T-helper 2 cell (primary cell): ENCODE data around the gene FTO.
"Not testable (repeated sequence)": the region's sequence is repeated elsewhere in the genome, so short reads cannot be mapped to it uniquely, and the experiment has no call there.

Experiments used
- DNase-seq, 5 experiments: peaks; one replicate each; pipeline versions ENCODE4 v3.0.0 to v3.0.0-alpha.2; 2012 to 2022

The FTO gene

DNA sequence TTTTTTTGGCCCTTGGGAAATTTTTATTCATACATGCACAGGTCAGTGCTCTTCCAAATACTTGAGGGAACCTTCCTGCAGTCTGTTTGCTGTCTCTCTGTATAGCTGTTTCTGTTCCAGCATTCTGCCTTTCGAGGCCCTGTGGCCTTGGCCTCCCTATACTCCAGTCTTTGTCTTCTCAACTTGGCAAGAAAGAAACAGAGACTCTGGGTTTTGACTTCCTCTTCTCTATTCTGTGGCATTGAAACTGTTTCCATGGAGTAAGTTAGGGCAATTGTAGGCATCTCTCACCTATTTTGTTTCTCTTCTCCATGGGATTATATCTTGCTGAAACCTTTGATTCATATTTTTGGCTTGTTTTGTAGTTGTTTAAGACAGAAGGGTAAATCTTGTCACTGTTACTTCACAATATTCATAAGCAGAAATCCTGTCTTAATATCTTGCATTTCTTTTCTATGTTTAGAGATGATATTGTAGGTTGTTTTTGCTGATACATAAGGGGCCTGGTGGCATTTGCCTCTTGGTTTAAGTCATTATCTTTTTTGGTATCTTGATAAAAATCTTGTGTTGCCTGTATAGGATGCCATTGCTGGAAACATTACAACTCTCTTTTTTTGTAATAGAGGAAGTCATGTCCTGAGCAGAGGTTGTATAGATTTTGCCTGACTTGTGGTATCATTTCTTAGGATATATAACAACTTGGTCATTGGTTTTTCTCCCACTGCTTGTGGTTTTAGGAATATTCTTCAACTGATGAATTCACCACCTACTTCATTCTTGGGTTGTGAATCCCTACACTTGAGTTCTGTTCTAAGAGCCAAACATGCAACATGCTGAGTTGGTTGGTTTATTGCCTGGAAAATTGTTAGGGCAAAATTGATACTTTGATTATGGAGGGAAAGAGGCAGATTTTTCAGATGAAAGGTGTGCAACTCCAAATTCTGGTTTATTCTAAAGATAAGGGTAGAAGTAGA lies 168.6 kb downstream of the FTO start:
- peak in 1 of 5 experiments; percentile 85 for DNase-seq

DNA sequence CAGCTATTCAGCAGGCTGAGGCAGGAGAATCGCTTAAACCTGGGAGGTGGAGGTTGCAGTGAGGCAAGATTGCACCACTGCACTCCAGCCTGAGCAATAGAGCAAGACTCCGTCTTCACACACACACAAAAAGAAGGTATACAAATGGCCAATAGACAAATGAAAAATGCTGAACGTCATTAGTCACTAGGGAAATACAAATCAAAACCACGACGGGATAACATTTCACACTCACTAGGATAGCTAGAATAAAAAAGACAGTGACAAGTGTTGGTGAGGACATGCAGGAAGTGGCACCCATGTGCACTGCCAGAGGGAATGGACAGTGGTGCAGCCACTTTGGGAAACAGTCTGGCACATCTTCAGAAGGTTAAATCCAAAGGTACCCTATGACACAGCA lies 172.9 kb downstream of the FTO start:
- DNase-seq, result no peak

DNA sequence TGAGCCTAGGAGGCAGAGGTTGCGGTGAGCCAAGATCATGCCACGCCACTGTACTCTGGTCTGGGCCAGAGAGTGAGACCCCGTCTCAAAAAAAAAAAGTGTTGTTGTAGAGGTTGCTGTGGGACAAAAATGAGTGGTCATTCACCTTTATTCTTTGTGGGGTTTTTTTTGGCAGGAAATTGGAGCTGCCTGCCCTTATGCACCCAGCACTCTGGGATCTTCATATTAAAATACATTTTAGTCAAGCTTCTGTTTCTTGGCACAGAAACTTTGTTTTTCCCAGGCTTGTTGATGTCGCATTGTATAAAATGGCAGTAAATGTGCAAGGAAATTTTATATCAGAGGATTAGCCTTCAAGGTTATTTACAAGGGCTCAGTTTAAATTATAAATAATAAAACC lies 174.3 kb downstream of the FTO start:
- no peak for DNase-seq

DNA sequence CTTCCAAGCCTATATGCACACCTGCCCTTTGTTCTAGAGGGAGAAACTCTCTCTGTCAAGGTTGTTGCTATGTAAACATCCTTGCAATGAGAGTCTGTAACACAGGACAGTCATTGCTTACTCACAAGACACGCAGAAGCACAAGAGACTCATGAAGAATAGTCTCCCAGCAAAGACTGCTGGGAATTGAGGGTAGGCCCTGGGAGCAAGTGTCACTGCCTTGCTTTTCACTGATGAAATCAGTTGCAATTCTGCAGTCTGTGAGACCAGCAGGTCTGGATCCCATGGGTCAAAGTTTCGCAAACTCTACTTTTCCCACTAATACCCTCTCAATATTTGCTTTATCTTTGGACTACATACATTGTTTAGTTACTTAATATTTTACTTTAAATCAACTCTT lies 177.4 kb downstream of the FTO start:
- DNase-seq, result no peak

DNA sequence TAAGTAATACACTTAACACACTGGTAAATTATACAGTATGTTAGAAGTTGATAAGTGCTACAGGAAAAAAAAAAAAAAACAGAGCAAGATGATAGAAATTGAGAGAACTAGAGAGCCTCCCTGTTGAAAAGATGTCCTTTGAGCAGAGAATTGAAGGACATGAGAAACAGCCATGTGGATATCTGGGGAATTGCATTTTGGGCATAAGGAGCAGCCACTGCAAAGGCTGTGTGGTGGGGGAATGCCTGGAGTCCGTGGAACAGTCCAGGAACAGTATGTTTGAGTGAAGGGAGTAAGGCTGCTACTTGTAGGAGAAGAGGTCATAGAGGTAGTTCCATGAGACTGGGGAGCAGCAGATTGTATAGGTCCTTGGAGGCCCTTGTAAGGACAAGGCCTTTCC lies 178.4 kb downstream of the FTO start:
- no peak for DNase-seq

DNA sequence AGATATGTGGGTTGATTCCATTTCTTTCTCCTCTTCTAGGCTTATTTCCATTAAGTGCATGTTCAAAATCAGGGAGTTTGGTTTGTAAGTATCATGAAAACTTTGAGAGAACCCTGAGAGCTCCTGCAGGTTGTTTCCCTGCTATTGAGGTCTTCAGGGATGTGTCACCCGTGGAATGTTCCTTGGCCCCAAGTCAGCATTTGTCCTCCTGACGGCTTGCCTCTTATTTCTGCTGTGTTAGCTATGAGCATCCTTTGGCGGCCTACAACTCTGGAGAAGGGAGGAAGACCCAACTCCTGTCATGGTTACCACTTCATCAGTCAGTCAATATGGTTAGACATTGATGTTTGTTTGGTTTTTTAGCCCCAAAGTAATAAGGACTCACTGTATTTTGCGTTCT lies 180.8 kb downstream of the FTO start:
- no peak for DNase-seq

DNA sequence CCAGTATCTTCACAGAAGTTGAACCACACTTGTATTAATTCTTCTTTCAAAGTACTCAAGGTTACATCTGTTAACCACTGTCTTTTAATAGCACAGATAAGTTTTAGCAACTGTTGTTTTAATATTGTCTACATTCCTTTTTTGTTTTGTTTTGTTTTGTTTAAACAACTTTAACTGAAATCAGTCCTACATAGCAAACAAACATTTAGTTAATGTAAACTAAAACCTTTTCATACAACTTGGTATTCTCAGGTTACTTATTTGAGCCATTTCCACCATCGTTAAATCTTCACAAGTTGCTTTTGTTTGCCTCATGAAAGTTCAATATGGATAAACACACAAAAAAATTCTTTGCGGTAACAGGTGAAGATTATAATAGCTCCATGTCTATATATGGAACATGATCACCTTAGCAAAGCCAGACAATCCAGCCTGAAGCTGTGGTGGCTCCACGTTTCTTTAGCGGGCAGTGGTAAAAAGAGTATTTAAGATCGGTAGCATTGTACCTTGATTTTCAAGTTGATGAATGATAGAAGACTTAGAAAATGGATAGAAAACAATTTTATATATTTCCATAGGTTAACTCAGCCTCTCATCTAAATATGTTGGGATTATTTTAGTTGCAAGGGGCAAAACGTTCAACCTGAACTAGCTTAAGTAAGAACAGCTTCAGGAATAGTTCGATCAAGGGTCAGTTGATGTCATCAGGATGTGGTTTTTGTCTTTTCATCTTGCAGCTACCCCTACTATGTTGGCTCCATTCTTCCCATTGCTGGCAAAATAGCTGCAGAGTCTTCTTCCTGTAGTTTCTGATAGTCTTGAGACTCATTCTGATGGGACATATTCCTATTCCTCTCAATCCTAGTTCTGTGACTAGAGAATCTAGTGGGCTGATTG lies 182.8 kb downstream of the FTO start:
- DNase-seq, result no peak

DNA sequence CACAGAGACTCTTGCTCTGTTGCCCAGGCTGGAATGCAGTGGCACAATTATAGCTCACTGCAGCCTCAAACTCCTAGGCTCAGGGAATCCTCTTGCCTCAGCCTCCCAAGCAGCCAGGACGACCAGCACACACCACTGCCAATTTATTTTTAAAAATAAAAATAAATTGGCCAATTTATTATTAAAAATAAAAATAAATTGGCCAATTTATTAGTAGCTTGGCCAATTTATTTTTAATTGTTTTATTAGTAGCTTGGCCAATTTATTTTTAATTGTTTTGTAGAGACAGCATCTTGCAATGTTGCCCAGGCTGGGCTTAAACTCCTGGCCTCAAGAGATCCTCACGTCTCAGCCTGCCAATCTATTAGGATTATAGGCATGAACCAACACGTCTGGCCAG lies 184.3 kb downstream of the FTO start:
- DNase-seq, result no peak

DNA sequence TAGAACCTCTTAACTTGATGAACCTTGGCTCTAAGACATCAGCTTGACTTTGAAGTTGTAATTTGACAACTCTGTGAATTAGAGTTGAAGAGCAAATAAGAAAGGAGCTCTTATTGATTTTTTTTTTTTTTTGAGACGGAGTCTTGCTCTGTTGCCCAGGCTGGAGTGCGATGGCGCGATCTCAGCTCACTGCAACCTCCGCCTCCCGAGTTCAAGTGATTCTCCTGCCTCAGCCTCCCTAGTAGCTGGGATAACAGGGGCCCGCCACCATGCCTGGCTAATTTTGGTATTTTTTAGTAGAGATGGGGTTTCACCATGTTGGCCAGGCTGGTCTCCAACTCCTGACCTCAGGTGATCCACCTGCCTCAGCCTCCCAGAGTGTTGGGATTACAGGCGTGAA lies 186.9 kb downstream of the FTO start:
- not testable (repeated sequence) for DNase-seq

DNA sequence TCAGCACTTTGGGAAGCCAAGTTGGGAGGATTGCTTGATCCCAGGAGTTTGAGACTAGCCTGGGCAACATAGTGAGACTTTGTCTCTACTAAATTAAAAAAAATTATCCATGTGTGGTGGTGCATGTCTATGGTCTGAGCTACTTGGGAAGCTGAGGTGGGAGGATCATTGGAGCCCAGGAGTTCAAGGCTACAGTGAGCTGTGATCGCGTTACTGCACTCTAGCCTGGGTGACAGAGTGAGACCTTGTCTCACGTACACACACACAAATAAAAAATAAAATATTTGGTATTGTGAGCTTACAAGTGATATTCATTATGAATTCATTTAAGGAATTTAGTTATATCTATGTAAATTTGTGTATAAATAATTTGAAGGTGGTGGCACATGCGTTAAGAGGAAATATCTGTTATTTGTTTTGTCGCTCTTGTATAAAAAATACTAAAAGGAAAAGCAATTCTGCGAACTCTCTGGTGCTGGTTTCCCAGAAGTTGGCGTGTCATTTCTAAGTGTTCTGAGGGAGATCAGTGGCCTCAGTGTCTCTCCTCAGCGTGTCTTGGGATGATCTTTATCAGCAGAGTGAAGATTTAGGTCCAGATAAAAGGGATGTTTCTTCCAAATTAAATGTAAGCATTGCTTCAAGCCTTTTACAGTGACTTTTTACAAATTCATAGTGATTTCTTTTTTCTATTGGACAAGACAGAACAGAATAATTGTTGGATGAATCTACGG lies 187.6 kb downstream of the FTO start:
- peak in 1 of 5 experiments; percentile 90 for DNase-seq

DNA sequence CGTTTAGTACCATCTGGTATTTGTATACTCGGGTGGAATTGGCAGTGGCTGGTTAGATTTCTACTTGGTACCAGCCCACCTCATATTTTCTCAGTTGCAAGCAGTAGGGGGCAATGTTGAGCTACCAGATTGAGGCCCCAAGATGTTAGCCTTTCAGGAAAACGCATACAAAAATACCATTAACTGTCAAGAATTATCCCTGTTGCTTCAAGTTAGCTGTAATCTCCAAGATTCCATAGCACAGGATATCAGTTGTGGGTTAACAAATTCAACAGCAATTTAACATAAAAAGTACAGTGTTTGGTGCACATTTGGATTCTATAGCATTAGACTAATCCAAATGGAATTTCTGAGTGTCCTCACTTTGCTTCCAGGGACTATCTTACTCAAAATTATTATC lies 188.2 kb downstream of the FTO start:
- DNase-seq, result peak in 2 of 5 experiments; percentile 15 to 85

DNA sequence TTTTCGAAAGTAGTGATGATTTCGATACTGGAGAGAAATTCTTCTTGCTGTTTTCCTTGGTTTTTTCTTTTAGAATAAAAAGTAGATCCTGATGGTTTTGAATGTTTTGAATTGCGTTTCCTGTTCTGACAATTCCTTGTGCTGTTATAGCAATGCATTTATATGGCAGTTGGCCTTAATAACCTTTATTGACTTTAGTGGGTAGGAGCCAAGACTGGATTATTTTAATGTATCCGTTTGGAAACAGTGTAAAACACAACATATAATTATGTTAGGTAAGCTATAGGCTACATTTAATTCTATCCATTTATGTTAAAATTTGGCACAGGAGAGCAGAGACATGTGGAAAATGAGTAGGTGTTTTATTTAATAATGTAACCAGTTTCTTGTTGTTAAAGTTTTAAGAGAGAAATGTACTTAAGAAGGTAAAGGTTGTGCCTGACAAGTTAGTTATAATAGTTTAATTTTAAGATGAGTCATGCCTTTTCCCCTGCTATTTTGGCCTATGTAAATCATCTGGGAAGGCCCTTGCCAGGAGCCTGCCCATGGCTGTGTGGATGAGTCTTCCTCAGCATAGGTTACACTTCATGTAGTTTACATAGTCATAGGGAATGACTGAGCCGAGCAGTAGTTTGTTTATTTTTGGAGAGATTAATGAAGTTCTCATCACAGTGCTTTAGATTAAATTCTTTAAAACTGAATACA lies 189.9 kb downstream of the FTO start:
- DNase-seq, result no peak

DNA sequence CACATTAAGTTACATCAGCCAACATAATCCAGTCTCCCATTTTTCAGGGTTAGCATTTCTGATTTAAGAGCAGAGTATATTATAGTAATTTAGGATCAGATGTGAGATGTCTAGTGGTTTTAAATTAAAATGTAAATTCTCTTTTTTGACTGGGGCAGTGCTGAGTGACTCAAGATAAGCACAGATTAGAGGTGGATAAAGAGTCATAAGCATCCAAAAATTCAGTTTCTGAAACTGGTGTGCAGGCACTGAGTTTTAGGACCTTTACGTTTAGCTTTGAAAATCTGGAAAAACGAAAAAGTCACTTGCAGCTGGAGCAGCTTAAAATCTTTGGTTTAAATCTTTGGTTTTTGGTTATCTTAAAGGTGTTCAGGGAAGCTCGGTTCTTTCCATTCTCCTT lies 190.7 kb downstream of the FTO start:
- peak in 1 of 5 experiments; percentile 68 for DNase-seq

DNA sequence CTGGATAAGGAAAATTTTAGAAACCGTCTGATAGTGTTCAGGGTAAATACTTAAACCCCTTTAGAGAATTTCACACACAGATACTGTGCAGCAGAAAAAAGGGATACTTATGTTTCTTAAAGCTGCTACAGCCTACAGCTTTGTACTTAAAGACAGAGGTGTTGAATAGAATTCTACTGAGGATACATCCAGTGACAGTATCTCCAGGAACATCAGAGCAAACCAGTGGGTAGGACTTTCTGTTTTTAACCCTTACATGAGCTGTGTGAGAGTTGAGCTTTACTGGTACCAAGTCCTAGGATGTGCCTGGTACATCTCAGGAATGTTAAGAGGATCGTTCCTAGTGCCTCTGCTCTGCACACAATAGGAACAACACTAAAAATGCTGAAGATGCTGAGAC lies 191.5 kb downstream of the FTO start:
- DNase-seq, result no peak

DNA sequence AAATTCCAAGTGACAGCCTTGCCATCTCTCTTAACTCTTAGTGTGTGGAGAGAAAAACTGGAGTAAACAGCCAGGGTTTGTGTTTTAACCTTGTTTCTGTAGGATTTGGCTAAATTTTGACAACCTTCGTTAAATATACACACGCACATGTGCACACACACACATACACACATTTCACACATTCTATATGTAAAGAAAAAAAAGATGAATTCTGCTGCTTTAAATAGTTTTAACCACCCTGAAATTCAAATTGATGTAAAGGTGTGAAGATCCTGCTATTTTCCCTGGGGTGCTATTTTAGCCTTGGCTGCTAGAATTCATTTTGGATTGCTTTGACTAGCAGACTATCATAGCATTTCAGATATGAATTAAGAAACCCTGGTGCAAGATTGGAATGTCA lies 191.9 kb downstream of the FTO start:
- DNase-seq, result no peak

DNA sequence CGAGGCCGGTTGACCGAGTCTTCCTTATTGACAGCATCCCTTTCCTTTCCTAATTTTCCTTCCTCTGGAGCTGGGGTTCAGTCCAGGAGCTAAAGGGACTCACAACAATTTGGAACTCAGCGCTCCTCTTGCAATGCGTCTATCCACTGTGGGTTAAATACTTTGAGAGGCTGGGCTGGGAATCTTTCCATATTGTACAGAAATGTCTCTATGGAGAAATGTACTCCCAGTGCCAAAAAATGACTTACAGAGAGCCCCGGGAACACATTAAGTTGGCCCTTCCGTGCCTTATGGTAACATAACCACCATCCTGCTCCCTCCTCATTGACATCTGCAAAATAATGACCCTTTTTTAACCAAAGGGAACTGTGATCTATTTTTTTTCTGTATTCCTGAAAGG lies 192.8 kb downstream of the FTO start:
- DNase-seq, result no peak

DNA sequence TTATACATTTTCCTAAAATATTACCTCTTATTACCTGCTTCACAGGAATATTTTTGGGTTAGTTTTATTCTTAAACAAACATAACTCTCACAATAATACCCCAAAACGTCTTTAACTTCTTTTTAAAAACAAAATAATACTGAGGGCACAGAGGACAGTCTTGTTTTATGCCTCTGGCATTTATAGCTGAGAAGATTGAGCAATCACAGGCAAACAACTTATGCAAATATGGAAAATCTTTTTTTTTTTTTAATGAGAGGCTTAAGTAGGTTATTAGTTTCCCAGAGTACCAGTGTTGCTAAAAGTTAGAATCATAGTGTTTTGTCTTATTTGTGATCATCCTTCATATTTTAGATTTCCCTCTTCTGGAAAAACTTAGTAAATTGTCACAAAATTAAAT lies 195.0 kb downstream of the FTO start:
- DNase-seq, result no peak

DNA sequence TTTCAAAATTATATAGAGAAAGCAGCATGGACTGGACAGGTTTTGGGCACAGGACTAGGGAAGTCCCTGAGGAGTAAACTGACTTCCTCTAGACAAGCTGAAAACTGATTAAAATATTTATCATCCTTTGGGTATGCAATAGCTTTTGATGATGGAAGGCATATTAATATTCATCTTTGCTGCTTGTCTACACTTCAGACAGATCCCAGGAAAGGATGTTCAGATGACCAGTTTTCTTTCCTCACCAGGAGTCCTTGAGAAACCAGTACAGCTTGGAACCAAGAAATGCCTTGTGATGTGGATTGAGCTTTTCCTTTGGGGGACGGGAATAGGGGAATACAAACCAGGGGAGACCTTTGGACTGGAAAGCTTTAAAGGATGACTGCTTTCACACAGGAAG lies 195.5 kb downstream of the FTO start:
- no peak for DNase-seq

DNA sequence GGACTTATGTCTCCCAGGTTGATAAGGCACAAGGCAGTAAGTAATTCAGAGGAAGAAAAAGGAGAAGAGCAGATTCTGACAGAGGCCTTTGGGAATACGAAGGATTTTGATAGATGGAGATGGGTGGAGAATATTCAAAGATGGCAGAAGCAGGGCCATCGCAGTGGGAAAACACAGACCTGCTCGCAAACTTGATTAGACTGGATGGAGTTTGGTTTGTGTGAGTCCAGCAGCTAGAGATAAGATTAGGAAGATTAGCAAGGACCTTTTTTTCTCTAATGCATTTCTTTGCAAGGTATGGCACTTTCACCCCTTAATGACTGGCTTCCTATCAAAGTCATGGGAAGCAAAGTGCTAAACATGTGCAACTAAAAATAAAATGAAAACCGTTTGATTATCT lies 196.7 kb downstream of the FTO start:
- no peak for DNase-seq

DNA sequence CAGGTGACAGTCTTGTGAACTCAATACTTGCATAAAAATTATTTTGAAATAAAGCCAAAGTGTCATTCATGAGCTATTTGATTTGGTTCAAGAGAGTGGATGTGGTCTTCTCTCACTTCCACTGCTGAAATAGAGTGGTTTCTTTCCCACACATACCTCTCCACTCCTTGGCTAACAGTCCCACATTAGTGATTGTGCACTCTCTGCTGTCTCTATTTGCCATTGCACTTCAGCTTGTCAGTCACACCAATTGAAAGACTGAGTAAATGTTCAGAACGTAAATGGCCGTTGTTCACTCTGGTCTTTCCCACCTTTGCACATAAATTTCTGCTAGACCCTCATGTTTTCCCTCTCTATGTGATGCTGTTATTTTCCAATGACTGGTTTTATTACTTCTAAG lies 197.5 kb downstream of the FTO start:
- no peak for DNase-seq

DNA sequence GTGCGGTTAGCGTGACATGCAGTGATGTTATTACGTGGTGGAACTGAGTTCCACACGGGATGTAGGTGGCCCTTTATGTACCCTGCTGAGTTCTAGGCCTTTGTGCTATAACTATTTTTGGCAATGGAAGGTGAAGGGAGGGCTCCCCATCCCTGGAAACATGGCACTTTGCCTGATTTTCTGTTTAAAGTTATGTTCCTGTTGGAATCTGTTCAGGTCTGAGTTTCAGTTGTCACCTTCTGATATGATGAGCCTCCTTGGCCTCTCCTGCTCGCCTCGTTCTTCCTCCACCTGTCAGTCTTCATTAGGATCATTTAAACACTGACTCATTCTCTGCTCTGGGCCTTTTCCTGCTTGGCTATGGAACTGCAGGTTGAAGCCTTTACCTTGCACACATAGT lies 200.6 kb downstream of the FTO start:
- DNase-seq, result no peak

DNA sequence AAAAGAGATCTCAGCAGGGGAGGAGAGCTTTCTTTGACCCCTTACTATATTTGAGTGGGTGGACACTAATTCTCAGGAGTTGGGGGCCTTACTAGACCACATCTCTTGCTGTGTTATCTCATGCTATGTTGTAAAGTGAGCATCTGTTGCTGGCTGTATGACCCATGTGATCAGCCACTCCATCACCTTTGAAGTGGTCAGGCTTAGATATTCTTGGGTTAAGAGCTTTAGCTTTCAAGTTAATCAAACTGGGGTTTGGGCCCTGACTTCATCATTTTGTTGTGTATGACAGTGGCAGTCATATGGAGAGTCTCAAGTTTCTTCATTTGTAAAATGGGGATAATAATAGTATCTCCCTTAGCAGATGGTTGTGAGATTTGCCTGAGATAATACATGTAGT lies 201.1 kb downstream of the FTO start:
- peak in 1 of 5 experiments; percentile 35 for DNase-seq
